GM23338 (cell line): ENCODE data around the gene NPFF. TPM values are rescaled to one million over a fixed set of nuclear protein-coding genes. Genes with fewer than 3 reads are reported as not detected.

ENCODE experiments used
- ATAC-seq: fragments of 200-7000 bp; cut with Tn5 transposase; 3 replicates; pipeline ENCODE4 v1.9.1; 2020
- DNase-seq: peaks from one replicate; pipeline ENCODE4 v3.0.0-alpha.2; 2015; ENCODE audit warnings: low spot score
- H2AFZ ChIP-seq: fragments of 200-600 bp; sonication (generic); 2 replicates; pipeline ENCODE4 v1.8.0; 2016; ENCODE audit warnings: antibody characterized with exemption, mild to moderate bottlenecking, moderate library complexity
- H3F3A ChIP-seq: fragments of 200-600 bp; sonication (generic); replicated peaks from 2 replicates; pipeline ENCODE4 v1.8.0; 2017; ENCODE audit warnings: antibody characterized with exemption, mixed run types, low read depth
- H3K27ac ChIP-seq: fragments of 200-600 bp; sonication (generic); 2 replicates; pipeline ENCODE4 v1.6.1; 2016; ENCODE audit warnings: low read depth
- H3K27me3 ChIP-seq: fragments of 200-600 bp; sonication (generic); 2 replicates; pipeline ENCODE4 v1.8.0; 2016; ENCODE audit warnings: mild to moderate bottlenecking, mixed run types, moderate library complexity; ENCODE audit not compliant: insufficient read depth
- H3K36me3 ChIP-seq: fragments of 200-600 bp; sonication (generic); 2 replicates; pipeline ENCODE4 v1.8.0; 2016; ENCODE audit warnings: mild to moderate bottlenecking; ENCODE audit not compliant: insufficient read depth
- H3K4me1 ChIP-seq: fragments of 200-600 bp; sonication (generic); 2 replicates; pipeline ENCODE4 v1.8.0; 2016; ENCODE audit warnings: mild to moderate bottlenecking, moderate library complexity; ENCODE audit not compliant: insufficient read depth
- H3K4me2 ChIP-seq: fragments of 200-600 bp; sonication (generic); 2 replicates; pipeline ENCODE4 v1.7.1; 2017; ENCODE audit warnings: mixed run types
- H3K4me3 ChIP-seq: fragments of 200-600 bp; sonication (generic); 2 replicates; pipeline ENCODE4 v1.6.1; 2016; ENCODE audit warnings: mixed run types
- H3K79me2 ChIP-seq: fragments of 200-600 bp; sonication (generic); replicated peaks from 2 replicates; pipeline ENCODE4 v1.8.0; 2017; ENCODE audit warnings: mild to moderate bottlenecking; ENCODE audit not compliant: insufficient read depth
- H3K9me2 ChIP-seq: fragments of 200-600 bp; sonication (generic); 2 replicates; pipeline ENCODE4 v1.8.0; 2017; ENCODE audit not compliant: insufficient read depth
- H4K20me1 ChIP-seq: fragments of 200-600 bp; sonication (generic); replicated peaks from 2 replicates; pipeline ENCODE4 v1.8.0; 2017; ENCODE audit warnings: mild to moderate bottlenecking; ENCODE audit not compliant: insufficient read depth
- H3K27ac Mint-ChIP-seq: 2 replicates; pipeline ENCODE4 v1.8.0; 2020; ENCODE audit warnings: inconsistent platforms, mild to moderate bottlenecking, moderate library complexity, mixed read lengths
- H3K27me3 Mint-ChIP-seq: 3 replicates; pipeline ENCODE4 v1.8.0; 2022; ENCODE audit warnings: low read depth, mild to moderate bottlenecking, moderate library complexity, mixed read lengths, inconsistent platforms; ENCODE audit not compliant: insufficient read depth, poor library complexity
- H3K36me3 Mint-ChIP-seq: 3 replicates; pipeline ENCODE4 v1.8.0; 2021; ENCODE audit warnings: low read depth, mild to moderate bottlenecking, inconsistent platforms, moderate library complexity, mixed read lengths
- H3K4me1 Mint-ChIP-seq: 3 replicates; pipeline ENCODE4 v1.8.0; 2020; ENCODE audit warnings: mild to moderate bottlenecking, inconsistent platforms, mixed read lengths
- H3K4me3 Mint-ChIP-seq: 3 replicates; pipeline ENCODE4 v1.8.0; 2021; ENCODE audit warnings: moderate library complexity, mild to moderate bottlenecking, inconsistent platforms, mixed read lengths
- H3K9me3 Mint-ChIP-seq: 3 replicates; pipeline ENCODE4 v1.8.0; 2020; ENCODE audit warnings: moderate library complexity, mild to moderate bottlenecking, inconsistent platforms, mixed read lengths
- CTCF ChIP-seq, 2 experiments: fragments of 200-600 bp in 1 of 2; sonication (generic) in 1 of 2; conservative IDR thresholded peaks; 2 replicates each; pipeline versions ENCODE4 v1.5.1 to v1.6.1; 2016 to 2017; ENCODE audit warnings: antibody characterized with exemption in 2 of 2, low read depth in 2 of 2, mild to moderate bottlenecking in 2 of 2, moderate library complexity in 1 of 2
- ETS1 ChIP-seq: IDR thresholded peaks from 2 replicates; pipeline ENCODE4 v1.6.1; 2016; ENCODE audit warnings: antibody characterized with exemption
- EZH2 ChIP-seq: fragments of 200-600 bp; sonication (generic); IDR thresholded peaks from one replicate; pipeline ENCODE4 v1.8.0; 2017; ENCODE audit warnings: antibody characterized with exemption, mild to moderate bottlenecking, low read depth; ENCODE audit not compliant: unreplicated experiment
- EZH2phosphoT487 ChIP-seq: fragments of 200-600 bp; sonication (generic); IDR thresholded peaks from one replicate; pipeline ENCODE4 v1.8.1; 2018; ENCODE audit warnings: antibody characterized with exemption; ENCODE audit not compliant: unreplicated experiment
- JUNB ChIP-seq: IDR thresholded peaks from one replicate; pipeline ENCODE4 v1.6.1; 2016; ENCODE audit warnings: antibody characterized with exemption; ENCODE audit not compliant: unreplicated experiment
- NANOG ChIP-seq: IDR thresholded peaks from 2 replicates; pipeline ENCODE4 v1.6.1; 2016; ENCODE audit warnings: antibody characterized with exemption, borderline replicate concordance
- POLR2AphosphoS5 ChIP-seq: IDR thresholded peaks from 2 replicates; pipeline ENCODE4 v1.6.1; 2016; ENCODE audit warnings: antibody characterized with exemption, low read depth
- STAT1 ChIP-seq: IDR thresholded peaks from one replicate; pipeline ENCODE4 v1.6.1; 2016; ENCODE audit warnings: antibody characterized with exemption; ENCODE audit not compliant: unreplicated experiment
- ZNF114 ChIP-seq: fragments of 250-450 bp; sonication (Bioruptor Pico); IDR thresholded peaks from 2 replicates; pipeline ENCODE4 v1.5.0; 2020; ENCODE audit warnings: mild to moderate bottlenecking, moderate library complexity
- ZNF462 ChIP-seq: fragments of 250-450 bp; sonication (Bioruptor Pico); IDR thresholded peaks from 2 replicates; pipeline ENCODE4 v1.5.0; 2020; ENCODE audit warnings: mild to moderate bottlenecking, moderate library complexity
- polyA plus RNA-seq: library from polyadenylated mRNA; unstranded; fragments of >200 nt; fragmentation: Nextera tagmentation; extraction: Ambion mirVana; gene quantifications from 2 replicates; pipeline ENCODE4 v1.2.1, GENCODE V29; 2016
- total RNA-seq: library from RNA; depleted of rRNA; stranded (reverse); fragments of >200 nt; shearing (Covaris generic); gene quantifications from 2 replicates; pipeline ENCODE4 v1.2.3, GENCODE V29; 2014

Gene NPFF
- total and polyA plus RNA-seq, 2 experiments from 2014 or later = 0.69 to 0.71 TPM

DNA sequence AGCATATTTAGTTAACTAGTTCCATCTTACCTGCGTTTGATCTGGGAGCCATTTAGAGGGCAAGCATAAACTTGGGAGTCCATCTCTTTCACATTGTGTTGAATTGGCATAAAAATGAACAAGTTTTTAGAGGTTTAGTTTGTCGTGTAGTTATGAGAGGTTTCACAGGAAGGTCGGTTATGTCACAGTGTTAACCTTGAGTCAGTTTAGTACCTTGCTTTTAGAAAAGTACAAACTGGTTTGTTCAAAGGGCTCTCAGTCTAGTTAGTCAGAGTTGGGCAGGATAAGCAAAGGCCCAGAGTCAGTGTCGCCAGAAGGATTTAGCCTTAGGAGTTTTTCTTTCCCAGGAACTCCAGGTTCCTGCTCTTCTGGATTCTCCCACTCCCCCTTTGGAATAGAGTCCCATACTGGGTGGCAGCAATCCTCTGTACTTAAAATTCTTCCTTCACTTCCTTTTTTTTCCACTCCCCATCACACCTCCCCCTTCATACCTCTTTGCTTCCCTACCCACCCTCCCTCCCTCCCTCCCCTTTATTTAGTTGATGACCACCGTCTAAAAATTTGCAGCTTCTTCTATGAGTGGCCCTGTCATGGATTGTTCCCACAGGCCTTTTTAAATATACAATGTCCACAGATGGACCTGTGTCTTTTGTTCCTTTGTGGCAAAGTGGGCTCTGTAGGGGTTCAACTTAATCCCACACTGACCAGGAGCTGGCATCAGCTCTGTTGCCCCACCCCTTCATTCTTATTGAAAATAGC lies 43.3 kb downstream of the NPFF start:
- no peak overlapping the region for H3K4me3 ChIP-seq
- no peak overlapping the region for H3K4me3 Mint-ChIP-seq
- H3K27ac ChIP-seq = peak overlapping the region; percentile 67
- H3K36me3 ChIP-seq = peaks cover 97% of the 10 kb centered on the region
- peaks cover 68% of the 10 kb centered on the region for H3F3A ChIP-seq
- peak; percentile 14 for ATAC-seq
- H3K4me2 ChIP-seq = no peak overlapping the region
- TF ChIP-seq NANOG = no peak
- TF ChIP-seq EZH2phosphoT487 = no peak
- TF ChIP-seq EZH2 = no peak
- TF ChIP-seq JUNB = no peak
- TF ChIP-seq ZNF462 (CRISPR knock-in tag) = no peak
- TF ChIP-seq ZNF114 (CRISPR knock-in tag) = no peak
- TF ChIP-seq STAT1 = no peak
- TF ChIP-seq CTCF (conservative IDR thresholded peaks at IDR 0.05; ENCODE audit: low read depth in 2 of 2) = no peak
- TF ChIP-seq POLR2AphosphoS5 = no peak
- no peak for TF ChIP-seq ETS1
- H2AFZ ChIP-seq = no peak overlapping the region
- peaks cover 100% of the 10 kb centered on the region for H3K36me3 Mint-ChIP-seq
- H3K27ac Mint-ChIP-seq = 0 out of 2 replicates have a peak overlapping the region, but pooled peaks have one; percentile 16
- peaks cover 52% of the 10 kb centered on the region for H3K4me1 Mint-ChIP-seq
- H3K9me3 Mint-ChIP-seq = no peaks in the 10 kb centered on the region
- peaks cover 2% of the 10 kb centered on the region for H3K27me3 Mint-ChIP-seq
- H3K9me2 ChIP-seq = no peaks in the 10 kb centered on the region
- DNase-seq = no peak
- no peaks in the 10 kb centered on the region for H3K27me3 ChIP-seq
- peaks cover 91% of the 10 kb centered on the region for H4K20me1 ChIP-seq
- peaks cover 95% of the 10 kb centered on the region for H3K79me2 ChIP-seq
- peaks cover 11% of the 10 kb centered on the region; the same call in 1 of the 2 replicates for H3K4me1 ChIP-seq
